Stomach (tissue), 9 donors: Measurements from ENCODE around the gene SPAG6. TPM values are rescaled to one million over a fixed set of nuclear protein-coding genes. Genes with fewer than 3 reads are reported as not detected.

ENCODE experiments used
- DNase-seq, 2 donors: peaks; one replicate each; pipeline versions ENCODE4 v3.0.0 to v3.0.0-alpha.2; 2013 to 2019
- H3K27ac ChIP-seq, 5 donors: fragments of 200-600 bp in 4 of 5; sonication (generic) in 4 of 5; one replicate each; pipeline ENCODE4 v1.5.1; 2013 to 2019; ENCODE audit warnings: mild to moderate bottlenecking in 1 of 5, moderate library complexity in 1 of 5
- H3K27me3 ChIP-seq, 3 donors: fragments of 200-600 bp; sonication (generic); one replicate each; pipeline ENCODE4 v1.5.1; 2017 to 2019; ENCODE audit warnings: mixed run types in 1 of 3
- H3K36me3 ChIP-seq, 4 donors: fragments of 200-600 bp; sonication (generic); 1 replicate in 3 of 4; 2 replicates in 1 of 4; pipeline ENCODE4 v1.5.1; 2016 to 2019
- H3K4me1 ChIP-seq, 4 donors: fragments of 200-600 bp; sonication (generic); one replicate each; pipeline ENCODE4 v1.5.1; 2016 to 2019
- H3K4me3 ChIP-seq, 4 donors: fragments of 200-600 bp; sonication (generic) in 3 of 4; one replicate each; pipeline ENCODE4 v1.5.1; 2016 to 2019; ENCODE audit warnings: mild to moderate bottlenecking in 1 of 4
- H3K9me3 ChIP-seq, 4 donors: fragments of 200-600 bp; sonication (generic); one replicate each; pipeline ENCODE4 v1.5.1; 2016 to 2019
- CTCF ChIP-seq, 7 experiments: fragments of 450-650 bp in 4 of 7; fragments of 200-600 bp in 3 of 7; sonication (generic) in 3 of 7; IDR thresholded peaks; one replicate each; pipeline ENCODE4 v1.5.1; 2016 to 2019; ENCODE audit warnings: antibody characterized with exemption in 7 of 7, control low read depth in 2 of 7, mild to moderate bottlenecking in 1 of 7
- EP300 ChIP-seq: sonication (generic); formaldehyde crosslinking; IDR thresholded peaks from one replicate; pipeline ENCODE4 v1.6.1; 2017; ENCODE audit warnings: antibody characterized with exemption
- POLR2A ChIP-seq, 4 donors: fragments of 450-650 bp; IDR thresholded peaks; one replicate each; pipeline ENCODE4 v1.6.1; 2016; ENCODE audit warnings: antibody characterized with exemption in 4 of 4, control low read depth in 2 of 4, mild to moderate bottlenecking in 1 of 4, moderate library complexity in 1 of 4
- POLR2AphosphoS5 ChIP-seq, 3 donors: sonication (generic); formaldehyde crosslinking; IDR thresholded peaks; one replicate each; pipeline ENCODE4 v1.6.1; 2016; ENCODE audit warnings: antibody characterized with exemption in 3 of 3
- WGBS, 5 donors: extraction: QIAGEN DNeasy Blood & Tissue Kit in 3 of 5; methylation state at CpG; one replicate each; pipeline versions ENCODE4 v1.1.5 to v1.1.7; 2013 to 2018; 5-methylcytosine and 5-hydroxymethylcytosine counted together
- intact Hi-C: fragments of 100-400 bp; cut with DNase I; formaldehyde crosslinking; loops from one replicate; pipeline ENCODE4 v1.15.1; 2023; ENCODE audit warnings: low total_unique reads
- polyA plus RNA-seq, 3 donors: library from polyadenylated mRNA; stranded (reverse); fragments of 200-250 nt; gene quantifications; one replicate each; pipeline ENCODE4 v1.2.3, GENCODE V29; 2013
- small RNA-seq, 4 donors: library from RNA; depleted of rRNA; stranded (forward); fragments of <200 nt; gene quantifications; one replicate each; pipeline ENCODE3, GENCODE V24; 2016
- total RNA-seq, 5 donors: library from RNA; depleted of rRNA; stranded (reverse); fragments of >200 nt; gene quantifications; one replicate each; pipeline versions ENCODE4 v1.1.0 to v1.2.3, GENCODE V29; 2014 to 2016
- donor health status: healthy with polysubstance abuse.
- donor health status: Bipolar disorder and iron deficiency.
- donor health status: healthy.

Gene SPAG6
- total and polyA plus RNA-seq, 8 donors: not detected

- 32 to 65% (median 40%) methylated on average over 3 of the region's 3 CpGs for WGBS, 5 donors
Observed at GRCh38 chr10:22466763-22467334, 121.6 kb downstream of the SPAG6 start.

More at GRCh38 chr10:22466763-22467334, 121.6 kb downstream of the SPAG6 start:
- peak overlapping the region in 2 of 5 donors; percentile 17 to 33 for H3K27ac ChIP-seq
- peaks cover 0 to 8% (median 2%) of the 10 kb centered on the region in 4 donors for H3K4me1 ChIP-seq
- no peaks in the 10 kb centered on the region for H3K9me3 ChIP-seq
- TF ChIP-seq EP300 (no peak), POLR2AphosphoS5 (IDR thresholded peaks at IDR 0.05) (no peak), CTCF (IDR thresholded peaks at IDR 0.05) (no peak), POLR2A (IDR thresholded peaks at IDR 0.05) (no peak)
- no peak overlapping the region for H3K4me3 ChIP-seq
- no peaks in the 10 kb centered on the region for H3K36me3 ChIP-seq
- intact Hi-C loops: no loop called here
- peak in 1 of 2 donors; percentile 27 for DNase-seq
- peaks cover 0 to 5% (median 0%) of the 10 kb centered on the region in 3 donors for H3K27me3 ChIP-seq

Small RNA genes lying within 50 kb of the gene (small RNA-seq; reads per million reads assigned to genes)
- 0 reads per million in 4 donors for gene AL158211.3

Other genes starting within 250 kb of the SPAG6 start
- not detected for gene EBLN1, start 127.5 kb upstream of the SPAG6 start, total RNA-seq
- not detected for gene EBLN1, start 127.5 kb upstream of the SPAG6 start, polyA plus RNA-seq
- 10 to 100 TPM in 3 of 5 donors, 1 to 10 TPM in 2; 4.1 to 38.0 (median 13.0) TPM for gene COMMD3, start 29.1 kb upstream of the SPAG6 start, total RNA-seq
- 10 to 100 TPM; 50.7 to 57.7 (median 51.2) TPM for gene COMMD3, start 29.1 kb upstream of the SPAG6 start, polyA plus RNA-seq
- gene BMI1, start 24.4 kb upstream of the SPAG6 start, total RNA-seq: 100 to 1,000 TPM in 2 of 5 donors, 10 to 100 TPM in 3; 18.8 to 228 (median 57.5) TPM
- 10 to 100 TPM; 14.9 to 25.5 (median 25.1) TPM for gene BMI1, start 24.4 kb upstream of the SPAG6 start, polyA plus RNA-seq